ENCODE measurements around the gene AGAP1. TPM values are rescaled to one million over a fixed set of nuclear protein-coding genes. Genes with fewer than 3 reads are reported as not detected.

AGAP1 gene
- total RNA-seq, 3 donors from 2014 or later (not counting 1 experiment from before 2014, with no cell fraction given): 42.0 to 56.4 (median 45.7) TPM

DNA sequence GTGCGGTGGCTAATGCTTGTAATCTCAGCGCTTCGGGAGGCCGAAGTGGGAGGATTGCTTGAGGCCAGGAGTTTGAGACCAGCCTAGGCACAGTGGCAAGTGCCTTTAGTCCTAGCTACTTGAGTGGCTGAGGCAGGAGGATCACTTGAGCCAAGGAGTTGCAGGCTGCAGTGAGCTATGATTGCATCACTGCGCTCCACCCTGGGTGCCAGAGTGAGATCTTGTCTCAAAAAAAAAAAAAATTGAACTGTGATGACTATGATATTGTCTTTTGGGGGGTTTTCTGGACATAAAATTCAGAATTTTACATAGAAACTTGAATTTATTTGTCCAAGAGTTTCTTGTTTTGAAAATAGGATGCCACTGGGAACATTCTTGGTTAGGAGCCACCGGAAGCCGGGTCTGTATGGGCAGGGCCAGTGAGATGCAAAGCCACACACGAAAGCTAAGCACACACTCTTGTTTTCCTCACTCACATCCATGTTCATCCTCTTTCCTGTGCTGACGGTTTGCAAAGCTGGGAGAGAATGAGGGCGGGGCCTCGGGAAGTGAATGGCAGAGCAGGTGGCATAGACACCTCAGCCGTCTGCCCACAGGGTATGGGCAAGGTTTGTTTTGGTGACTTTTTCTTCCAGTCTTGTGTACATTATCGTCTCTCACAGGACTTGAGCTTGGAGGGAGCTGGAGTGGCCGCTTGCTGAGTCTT is 12.6 kb downstream of the AGAP1 start:
- H3K4me1 ChIP-seq (ENCODE audit: control insufficient read depth, insufficient read depth, low read length): no peaks in the 10 kb centered on the region
- no peak overlapping the region for H3K4me3 ChIP-seq (ENCODE audit: low read length)
- 92% methylated on average over 14 of the region's 14 CpGs for WGBS (ENCODE audit: insufficient coverage)
- H3K4me3 Mint-ChIP-seq: no peak overlapping the region
- H3K36me3 Mint-ChIP-seq: no peaks in the 10 kb centered on the region
- no peaks in the 10 kb centered on the region for H3K36me3 ChIP-seq (ENCODE audit: control insufficient read depth, insufficient read depth, low read length)
- TF ChIP-seq, protein P1, sequence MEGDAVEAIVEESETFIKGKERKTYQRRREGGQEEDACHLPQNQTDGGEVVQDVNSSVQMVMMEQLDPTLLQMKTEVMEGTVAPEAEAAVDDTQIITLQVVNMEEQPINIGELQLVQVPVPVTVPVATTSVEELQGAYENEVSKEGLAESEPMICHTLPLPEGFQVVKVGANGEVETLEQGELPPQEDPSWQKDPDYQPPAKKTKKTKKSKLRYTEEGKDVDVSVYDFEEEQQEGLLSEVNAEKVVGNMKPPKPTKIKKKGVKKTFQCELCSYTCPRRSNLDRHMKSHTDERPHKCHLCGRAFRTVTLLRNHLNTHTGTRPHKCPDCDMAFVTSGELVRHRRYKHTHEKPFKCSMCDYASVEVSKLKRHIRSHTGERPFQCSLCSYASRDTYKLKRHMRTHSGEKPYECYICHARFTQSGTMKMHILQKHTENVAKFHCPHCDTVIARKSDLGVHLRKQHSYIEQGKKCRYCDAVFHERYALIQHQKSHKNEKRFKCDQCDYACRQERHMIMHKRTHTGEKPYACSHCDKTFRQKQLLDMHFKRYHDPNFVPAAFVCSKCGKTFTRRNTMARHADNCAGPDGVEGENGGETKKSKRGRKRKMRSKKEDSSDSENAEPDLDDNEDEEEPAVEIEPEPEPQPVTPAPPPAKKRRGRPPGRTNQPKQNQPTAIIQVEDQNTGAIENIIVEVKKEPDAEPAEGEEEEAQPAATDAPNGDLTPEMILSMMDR (IDR thresholded peaks at IDR 0.05): no peak
- H3K27me3 ChIP-seq (ENCODE audit: control insufficient read depth, insufficient read depth, low read length): peaks cover 6% of the 10 kb centered on the region
- no peaks in the 10 kb centered on the region for H3K9me3 Mint-ChIP-seq
- H3K27ac Mint-ChIP-seq: no peak overlapping the region
- intact Hi-C loops (cut with micrococcal nuclease): no loop called here
- peaks cover 4 to 12% of the 10 kb centered on the region in 2 donors for H3K4me1 Mint-ChIP-seq
- no peak overlapping the region for H3K27ac ChIP-seq (ENCODE audit: low read length)
- ATAC-seq: no peak
- DNase-seq: no peak
- H3K9me3 ChIP-seq (ENCODE audit: control insufficient read depth, insufficient read depth, low read length): no peaks in the 10 kb centered on the region
- peaks cover 32 to 35% of the 10 kb centered on the region in 2 donors for H3K27me3 Mint-ChIP-seq (ENCODE audit: low read depth in 2 of 2)

DNA sequence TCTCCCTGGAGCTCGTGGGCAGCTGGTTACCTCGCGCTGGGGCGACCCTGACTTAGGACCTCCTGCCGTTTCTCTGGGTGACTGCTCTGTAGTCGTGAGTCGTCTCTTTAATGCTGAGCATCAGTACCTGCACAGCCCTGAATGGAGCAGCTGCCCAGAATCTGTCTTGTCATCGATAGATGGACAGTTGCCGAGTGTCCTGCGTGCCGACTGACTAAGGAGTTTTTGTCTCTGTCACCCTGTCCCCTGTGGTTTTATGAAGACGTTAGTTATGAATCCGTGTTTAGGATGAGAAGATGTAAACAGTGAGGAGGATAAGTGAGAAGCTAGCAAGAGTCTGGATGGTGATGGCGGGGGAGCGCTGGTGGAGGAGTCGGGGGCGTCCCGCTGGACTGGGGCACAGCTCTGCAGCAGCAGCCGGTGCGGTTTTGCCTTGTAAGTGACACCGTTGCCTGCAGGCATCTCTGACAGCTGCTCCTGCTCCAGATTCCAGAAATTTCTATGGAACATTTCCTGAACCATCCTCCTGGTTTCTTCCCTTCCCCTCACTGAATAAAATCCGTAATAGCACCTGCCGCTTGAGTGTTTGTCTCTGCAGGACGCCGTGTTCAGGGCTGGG is 13.3 kb downstream of the AGAP1 start:
- DNase-seq (no peak), ATAC-seq (no peak)
- Histone ChIP-seq H3K27me3 (ENCODE audit: control insufficient read depth, insufficient read depth, low read length) (peaks cover 4% of the 10 kb centered on the region), H3K9me3 (ENCODE audit: control insufficient read depth, insufficient read depth, low read length) (no peaks in the 10 kb centered on the region), H3K4me3 (ENCODE audit: low read length) (no peak overlapping the region), H3K4me1 (ENCODE audit: control insufficient read depth, insufficient read depth, low read length) (no peaks in the 10 kb centered on the region), H3K27ac (ENCODE audit: low read length) (no peak overlapping the region), H3K36me3 (ENCODE audit: control insufficient read depth, insufficient read depth, low read length) (no peaks in the 10 kb centered on the region)
- Mint-ChIP-seq H3K4me3 (no peak overlapping the region), H3K36me3 (no peaks in the 10 kb centered on the region), H3K4me1 (peaks cover 0 to 6% of the 10 kb centered on the region in 2 donors), H3K9me3 (no peaks in the 10 kb centered on the region), H3K27ac (no peak overlapping the region), H3K27me3 (ENCODE audit: low read depth in 2 of 2) (peaks cover 28% of the 10 kb centered on the region in 2 donors)
- intact Hi-C loops (cut with micrococcal nuclease): no loop called here
- WGBS (ENCODE audit: insufficient coverage): 88% methylated on average over 25 of the region's 25 CpGs
- TF ChIP-seq, protein P1 (IDR thresholded peaks at IDR 0.05): no peak

DNA sequence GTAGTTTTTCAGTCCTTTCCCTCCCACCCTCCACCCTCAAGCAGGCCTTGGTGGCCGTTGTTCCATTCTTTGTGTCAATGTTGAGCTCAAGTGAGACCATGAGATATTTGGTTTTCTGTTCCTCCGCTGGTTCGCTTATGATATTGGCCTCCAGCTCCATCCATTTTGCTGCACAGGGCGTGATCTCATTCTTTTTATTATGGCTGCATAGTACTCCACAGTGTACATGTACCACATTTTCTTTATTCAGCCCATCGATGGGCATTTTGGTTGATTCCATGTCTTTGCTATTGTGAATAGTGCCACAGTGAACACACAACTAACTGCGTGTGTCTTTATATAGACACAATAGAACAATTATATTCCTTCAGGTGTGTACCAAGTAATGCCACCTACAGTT is 14.1 kb downstream of the AGAP1 start:
- no peaks in the 10 kb centered on the region for H3K4me1 ChIP-seq (ENCODE audit: control insufficient read depth, insufficient read depth, low read length)
- peaks cover 0 to 6% of the 10 kb centered on the region in 2 donors for H3K4me1 Mint-ChIP-seq
- no peaks in the 10 kb centered on the region for H3K27me3 ChIP-seq (ENCODE audit: control insufficient read depth, insufficient read depth, low read length)
- H3K27me3 Mint-ChIP-seq (ENCODE audit: low read depth in 2 of 2): peaks cover 20 to 21% of the 10 kb centered on the region in 2 donors
- TF ChIP-seq, protein P1 (IDR thresholded peaks at IDR 0.05): no peak
- no peak overlapping the region for H3K4me3 ChIP-seq (ENCODE audit: low read length)
- ATAC-seq: no peak
- H3K36me3 ChIP-seq (ENCODE audit: control insufficient read depth, insufficient read depth, low read length): no peaks in the 10 kb centered on the region
- H3K9me3 ChIP-seq (ENCODE audit: control insufficient read depth, insufficient read depth, low read length): no peaks in the 10 kb centered on the region
- intact Hi-C loops (cut with micrococcal nuclease): no loop called here
- H3K27ac Mint-ChIP-seq: no peak overlapping the region
- H3K4me3 Mint-ChIP-seq: no peak overlapping the region
- no peak for DNase-seq
- H3K36me3 Mint-ChIP-seq: no peaks in the 10 kb centered on the region
- H3K9me3 Mint-ChIP-seq: no peaks in the 10 kb centered on the region
- no peak overlapping the region for H3K27ac ChIP-seq (ENCODE audit: low read length)
- 92% methylated on average over 5 of the region's 6 CpGs for WGBS (ENCODE audit: insufficient coverage)

Data from natural killer cell (primary cell).